ENCODE data around the gene IL6R.
"Not testable (repeated sequence)": the region's sequence is repeated elsewhere in the genome, so short reads cannot be mapped to it uniquely, and the experiment has no call there.

The IL6R gene

GRCh38 chr1:154418923-154419619 is 13.9 kb downstream of the IL6R start:
- Histone ChIP-seq H3K9me3 (ENCODE audit: insufficient read depth, low read depth, low read length) (no peaks in the 10 kb centered on the region), H3K4me3 (ENCODE audit: low read length) (no peak overlapping the region), H3K27me3 (ENCODE audit: insufficient read depth, low read length) (no peaks in the 10 kb centered on the region), H3K4me1 (ENCODE audit: insufficient read depth, low read length) (peaks cover 15% of the 10 kb centered on the region; the same call in 1 of the 2 replicates), H3K27ac (ENCODE audit: low read depth, low read length) (no peak overlapping the region), H3K9ac (ENCODE audit: low read depth, low read length) (no peak overlapping the region), H3K36me3 (ENCODE audit: insufficient read depth, low read length) (no peaks in the 10 kb centered on the region)
- 91% methylated on average over 5 of the region's 5 CpGs for WGBS

- Histone ChIP-seq H3K27ac (ENCODE audit: low read depth, low read length) (no peak overlapping the region), H3K9me3 (ENCODE audit: insufficient read depth, low read depth, low read length) (no peaks in the 10 kb centered on the region), H3K9ac (ENCODE audit: low read depth, low read length) (no peak overlapping the region), H3K36me3 (ENCODE audit: insufficient read depth, low read length) (no peaks in the 10 kb centered on the region), H3K27me3 (ENCODE audit: insufficient read depth, low read length) (no peaks in the 10 kb centered on the region), H3K4me3 (ENCODE audit: low read length) (no peak overlapping the region), H3K4me1 (ENCODE audit: insufficient read depth, low read length) (peaks cover 16% of the 10 kb centered on the region; the same call in 1 of the 2 replicates)
- WGBS, result 90% methylated on average over 13 of the region's 13 CpGs
These were observed 14.8 kb downstream of the IL6R start for GRCh38 chr1:154419620-154420571.

- Histone ChIP-seq H3K27me3 (ENCODE audit: insufficient read depth, low read length) (no peaks in the 10 kb centered on the region), H3K4me3 (ENCODE audit: low read length) (no peak overlapping the region), H3K9me3 (ENCODE audit: insufficient read depth, low read depth, low read length) (no peaks in the 10 kb centered on the region), H3K4me1 (ENCODE audit: insufficient read depth, low read length) (peaks cover 16% of the 10 kb centered on the region; the same call in 1 of the 2 replicates), H3K36me3 (ENCODE audit: insufficient read depth, low read length) (no peaks in the 10 kb centered on the region), H3K27ac (ENCODE audit: low read depth, low read length) (no peak overlapping the region), H3K9ac (ENCODE audit: low read depth, low read length) (no peak overlapping the region)
- 75% methylated on average over 7 of the region's 10 CpGs for WGBS
These were observed 16.1 kb downstream of the IL6R start for GRCh38 chr1:154420961-154421924.

- WGBS, result 83% methylated on average over 8 of the region's 8 CpGs
- H3K9ac ChIP-seq (ENCODE audit: low read depth, low read length); H3K27me3 ChIP-seq (ENCODE audit: insufficient read depth, low read length); H3K36me3 ChIP-seq (ENCODE audit: insufficient read depth, low read length); H3K9me3 ChIP-seq (ENCODE audit: insufficient read depth, low read depth, low read length); H3K4me3 ChIP-seq (ENCODE audit: low read length); H3K27ac ChIP-seq (ENCODE audit: low read depth, low read length): not testable (repeated sequence)
- peaks cover 16% of the 10 kb centered on the region; the same call in 1 of the 2 replicates for H3K4me1 ChIP-seq (ENCODE audit: insufficient read depth, low read length)
These were observed 16.9 kb downstream of the IL6R start for GRCh38 chr1:154422049-154422448.

- Histone ChIP-seq H3K27me3 (ENCODE audit: insufficient read depth, low read length) (no peaks in the 10 kb centered on the region), H3K4me1 (ENCODE audit: insufficient read depth, low read length) (peaks cover 16% of the 10 kb centered on the region; the same call in 1 of the 2 replicates), H3K36me3 (ENCODE audit: insufficient read depth, low read length) (no peaks in the 10 kb centered on the region), H3K9ac (ENCODE audit: low read depth, low read length) (0 out of 2 replicates have a peak overlapping the region, but pooled peaks have one; percentile 20), H3K9me3 (ENCODE audit: insufficient read depth, low read depth, low read length) (no peaks in the 10 kb centered on the region), H3K4me3 (ENCODE audit: low read length) (no peak overlapping the region), H3K27ac (ENCODE audit: low read depth, low read length) (no peak overlapping the region)
- 88% methylated on average over 9 of the region's 9 CpGs for WGBS
These were observed 17.4 kb downstream of the IL6R start for GRCh38 chr1:154422521-154422920.

- no peaks in the 10 kb centered on the region for H3K27me3 ChIP-seq (ENCODE audit: insufficient read depth, low read length)
- H3K4me3 ChIP-seq (ENCODE audit: low read length), result no peak overlapping the region
- H3K27ac ChIP-seq (ENCODE audit: low read depth, low read length), result no peak overlapping the region
- no peaks in the 10 kb centered on the region for H3K9me3 ChIP-seq (ENCODE audit: insufficient read depth, low read depth, low read length)
- 62% methylated on average over 5 of the region's 5 CpGs for whole genome bisulfite sequencing
- no peak overlapping the region for H3K9ac ChIP-seq (ENCODE audit: low read depth, low read length)
- no peaks in the 10 kb centered on the region for H3K36me3 ChIP-seq (ENCODE audit: insufficient read depth, low read length)
- H3K4me1 ChIP-seq (ENCODE audit: insufficient read depth, low read length), result peaks cover 16% of the 10 kb centered on the region; the same call in 1 of the 2 replicates
These were observed 18.3 kb downstream of the IL6R start for GRCh38 chr1:154423304-154423987.

- H3K4me3 ChIP-seq (ENCODE audit: low read length), result no peak overlapping the region
- H3K27ac ChIP-seq (ENCODE audit: low read depth, low read length), result no peak overlapping the region
- H3K27me3 ChIP-seq (ENCODE audit: insufficient read depth, low read length), result no peaks in the 10 kb centered on the region
- WGBS, result 83% methylated on average over 7 of the region's 7 CpGs
- peaks cover 16% of the 10 kb centered on the region; the same call in 1 of the 2 replicates for H3K4me1 ChIP-seq (ENCODE audit: insufficient read depth, low read length)
- no peaks in the 10 kb centered on the region for H3K9me3 ChIP-seq (ENCODE audit: insufficient read depth, low read depth, low read length)
- no peak overlapping the region for H3K9ac ChIP-seq (ENCODE audit: low read depth, low read length)
- H3K36me3 ChIP-seq (ENCODE audit: insufficient read depth, low read length), result no peaks in the 10 kb centered on the region
These were observed 18.8 kb downstream of the IL6R start for GRCh38 chr1:154423988-154424326.

- no peaks in the 10 kb centered on the region for H3K9me3 ChIP-seq (ENCODE audit: insufficient read depth, low read depth, low read length)
- no peak overlapping the region for H3K4me3 ChIP-seq (ENCODE audit: low read length)
- no peak overlapping the region for H3K9ac ChIP-seq (ENCODE audit: low read depth, low read length)
- H3K27ac ChIP-seq (ENCODE audit: low read depth, low read length), result no peak overlapping the region
- no peaks in the 10 kb centered on the region for H3K36me3 ChIP-seq (ENCODE audit: insufficient read depth, low read length)
- H3K4me1 ChIP-seq (ENCODE audit: insufficient read depth, low read length), result peaks cover 19% of the 10 kb centered on the region
- no peaks in the 10 kb centered on the region for H3K27me3 ChIP-seq (ENCODE audit: insufficient read depth, low read length)
- 96% methylated on average over 6 of the region's 6 CpGs for WGBS
These were observed 20.0 kb downstream of the IL6R start for GRCh38 chr1:154425172-154425571.

GRCh38 chr1:154427173-154428139 is 22.3 kb downstream of the IL6R start:
- Histone ChIP-seq H3K27me3 (ENCODE audit: insufficient read depth, low read length) (no peaks in the 10 kb centered on the region), H3K4me1 (ENCODE audit: insufficient read depth, low read length) (peaks cover 32% of the 10 kb centered on the region), H3K36me3 (ENCODE audit: insufficient read depth, low read length) (no peaks in the 10 kb centered on the region), H3K9me3 (ENCODE audit: insufficient read depth, low read depth, low read length) (no peaks in the 10 kb centered on the region), H3K4me3 (ENCODE audit: low read length) (no peak overlapping the region), H3K9ac (ENCODE audit: low read depth, low read length) (no peak overlapping the region), H3K27ac (ENCODE audit: low read depth, low read length) (no peak overlapping the region)
- 89% methylated on average over 8 of the region's 8 CpGs for WGBS
